ENCODE results near the gene ERAL1. TPM values are rescaled to one million over a fixed set of nuclear protein-coding genes. Genes with fewer than 3 reads are reported as not detected.

The ERAL1 gene
- total RNA-seq = 28.9 and 30.4 TPM in 2 replicates

DNA sequence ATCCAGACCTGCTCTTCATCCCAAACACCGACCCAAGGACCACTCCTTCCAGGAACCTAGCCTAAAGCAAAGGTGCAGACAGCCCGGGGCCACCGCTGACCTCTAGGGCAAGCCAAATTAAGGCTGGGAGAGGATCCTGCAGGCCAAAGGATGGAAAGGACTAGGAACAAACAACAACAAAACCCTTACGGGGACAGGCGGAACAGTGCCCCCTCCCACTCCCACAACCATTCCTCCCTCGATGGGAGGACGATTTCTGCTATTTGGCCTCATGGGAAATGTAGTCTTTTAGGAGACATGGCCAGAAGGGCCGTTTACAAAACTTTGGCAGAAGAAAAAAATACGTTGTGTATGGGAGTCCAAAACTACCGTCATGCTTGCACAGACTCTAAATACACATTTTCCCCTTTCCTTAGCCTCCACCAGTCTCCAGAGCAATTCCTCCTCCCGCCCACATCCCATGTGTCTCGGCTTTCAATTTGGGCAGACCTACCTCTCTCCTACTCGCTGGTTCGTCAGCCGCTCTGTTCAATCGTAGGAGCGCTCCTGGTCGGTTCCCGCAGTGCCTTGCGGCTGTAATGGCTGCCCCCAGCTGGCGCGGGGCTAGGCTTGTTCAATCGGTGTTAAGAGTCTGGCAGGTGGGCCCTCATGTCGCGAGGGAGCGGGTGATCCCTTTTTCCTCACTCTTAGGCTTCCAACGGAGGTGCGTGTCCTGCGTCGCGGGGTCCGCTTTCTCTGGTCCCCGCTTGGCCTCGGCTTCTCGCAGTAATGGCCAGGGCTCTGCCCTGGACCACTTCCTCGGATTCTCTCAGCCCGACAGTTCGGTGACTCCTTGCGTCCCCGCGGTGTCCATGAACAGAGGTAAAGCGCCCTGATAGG lies at the start of gene ERAL1:
ERAL1 (plus strand) TSS at position 560 of the 879 bp plus-strand sequence; CDS start at position 579, 19 bp downstream.
- H3K4me1 ChIP-seq (ENCODE audit: insufficient read depth, low read length) = peaks cover 12% of the 10 kb centered on the region

DNA sequence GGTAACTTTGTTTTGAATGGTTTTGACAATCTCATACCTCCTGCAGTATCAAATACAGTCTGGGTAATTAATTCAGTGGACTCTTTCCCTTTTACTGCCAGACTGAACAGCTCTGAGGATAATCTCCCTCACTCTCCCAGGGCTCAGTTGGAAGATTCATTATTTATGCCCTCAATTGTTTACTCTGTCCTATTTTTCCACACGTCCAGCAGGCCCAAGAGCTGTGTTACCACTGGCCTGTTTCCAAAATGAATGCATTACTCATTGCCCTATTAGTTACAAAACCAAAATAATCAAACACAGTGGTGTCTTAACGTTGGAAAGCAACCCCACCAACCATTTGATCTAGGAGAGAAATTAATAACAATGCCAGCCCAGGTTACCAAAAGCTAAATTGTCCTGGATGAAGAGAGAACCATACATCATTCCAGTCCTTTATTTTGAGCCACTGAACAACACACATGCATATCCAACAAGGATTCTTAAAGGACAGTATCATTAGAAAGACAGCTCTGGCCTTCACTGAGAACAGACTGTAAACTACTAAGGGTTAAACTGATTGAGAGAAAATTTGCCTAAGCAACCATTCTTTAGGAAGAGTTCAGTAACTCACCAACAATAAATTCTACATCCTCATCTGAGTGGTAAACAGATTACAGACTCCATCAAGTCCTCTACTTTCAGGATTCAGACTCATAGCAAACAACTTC lies 46.7 kb upstream of the ERAL1 start:
- Histone ChIP-seq H3K4me2 (ENCODE audit: insufficient read depth, low read length) (peak overlapping the region; percentile 70), H3K9me3 (ENCODE audit: low read depth, low read length) (no peaks in the 10 kb centered on the region), H3K27ac (ENCODE audit: low read depth, low read length) (peak overlapping the region; percentile 87), H3K4me3 (ENCODE audit: insufficient read depth, low read length) (no peak overlapping the region), H3K36me3 (ENCODE audit: insufficient read depth, low read length) (peaks cover 3% of the 10 kb centered on the region), H4K20me1 (ENCODE audit: insufficient read depth, low read length) (peaks cover 18% of the 10 kb centered on the region), H3K4me1 (ENCODE audit: insufficient read depth, low read length) (peaks cover 34% of the 10 kb centered on the region), H2AFZ (ENCODE audit: low read length) (no peak overlapping the region), H3K79me2 (ENCODE audit: insufficient read depth, low read length) (peaks cover 66% of the 10 kb centered on the region), H3K27me3 (ENCODE audit: insufficient read depth, low read length) (no peaks in the 10 kb centered on the region)
- peak; percentile 92 for DNase-seq (ENCODE audit: insufficient read length, low spot score, missing footprints)
- TF ChIP-seq, protein P1, sequence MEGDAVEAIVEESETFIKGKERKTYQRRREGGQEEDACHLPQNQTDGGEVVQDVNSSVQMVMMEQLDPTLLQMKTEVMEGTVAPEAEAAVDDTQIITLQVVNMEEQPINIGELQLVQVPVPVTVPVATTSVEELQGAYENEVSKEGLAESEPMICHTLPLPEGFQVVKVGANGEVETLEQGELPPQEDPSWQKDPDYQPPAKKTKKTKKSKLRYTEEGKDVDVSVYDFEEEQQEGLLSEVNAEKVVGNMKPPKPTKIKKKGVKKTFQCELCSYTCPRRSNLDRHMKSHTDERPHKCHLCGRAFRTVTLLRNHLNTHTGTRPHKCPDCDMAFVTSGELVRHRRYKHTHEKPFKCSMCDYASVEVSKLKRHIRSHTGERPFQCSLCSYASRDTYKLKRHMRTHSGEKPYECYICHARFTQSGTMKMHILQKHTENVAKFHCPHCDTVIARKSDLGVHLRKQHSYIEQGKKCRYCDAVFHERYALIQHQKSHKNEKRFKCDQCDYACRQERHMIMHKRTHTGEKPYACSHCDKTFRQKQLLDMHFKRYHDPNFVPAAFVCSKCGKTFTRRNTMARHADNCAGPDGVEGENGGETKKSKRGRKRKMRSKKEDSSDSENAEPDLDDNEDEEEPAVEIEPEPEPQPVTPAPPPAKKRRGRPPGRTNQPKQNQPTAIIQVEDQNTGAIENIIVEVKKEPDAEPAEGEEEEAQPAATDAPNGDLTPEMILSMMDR (IDR thresholded peaks at IDR 0.05; ENCODE audit: extremely low read depth, low read depth, low read length) = no peak

More for the DNA sequence above, at the start of gene ERAL1:
- H2AFZ ChIP-seq (ENCODE audit: low read length) = peak within 1 kb of the TSS; percentile 99
- H3K9me3 ChIP-seq (ENCODE audit: low read depth, low read length) = no peaks in the 10 kb centered on the region
- no peaks in the 10 kb centered on the region for H3K27me3 ChIP-seq (ENCODE audit: insufficient read depth, low read length)
- TF ChIP-seq, protein P1 (IDR thresholded peaks at IDR 0.05; ENCODE audit: extremely low read depth, low read depth, low read length) = no peak
- peak; percentile 96 for DNase-seq (ENCODE audit: insufficient read length, low spot score, missing footprints)
- peak within 1 kb of the TSS; percentile 100 for H3K4me3 ChIP-seq (ENCODE audit: insufficient read depth, low read length)
- peak within 1 kb of the TSS; percentile 100 for H3K4me2 ChIP-seq (ENCODE audit: insufficient read depth, low read length)
- peak within 1 kb of the TSS; percentile 86 for H3K27ac ChIP-seq (ENCODE audit: low read depth, low read length)
- H3K79me2 ChIP-seq (ENCODE audit: insufficient read depth, low read length) = peaks cover 14% of the 10 kb centered on the region
- peaks cover 15% of the 10 kb centered on the region for H3K36me3 ChIP-seq (ENCODE audit: insufficient read depth, low read length)
- H4K20me1 ChIP-seq (ENCODE audit: insufficient read depth, low read length) = no peaks in the 10 kb centered on the region

DNA sequence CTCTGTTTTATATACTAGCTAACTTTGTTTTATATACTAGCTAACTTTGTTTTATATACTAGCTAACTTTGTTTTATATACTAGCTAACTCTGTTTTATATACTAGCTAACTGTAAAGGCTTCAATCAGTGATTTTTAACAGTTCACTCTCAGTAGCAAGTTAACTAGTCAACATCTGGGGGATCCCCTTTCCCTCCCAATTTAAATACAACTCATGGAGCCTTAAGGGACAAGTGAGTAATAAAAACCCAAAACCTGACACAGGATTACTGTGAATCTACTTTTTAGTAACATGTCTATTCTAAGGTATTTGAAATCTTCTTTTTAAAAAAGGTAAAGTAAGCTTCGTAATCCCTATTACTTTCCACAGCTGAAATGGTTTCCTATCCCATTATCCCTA lies 44.4 kb upstream of the ERAL1 start:
- Histone ChIP-seq H3K4me3 (ENCODE audit: insufficient read depth, low read length) (no peak overlapping the region), H3K36me3 (ENCODE audit: insufficient read depth, low read length) (peaks cover 3% of the 10 kb centered on the region), H3K27me3 (ENCODE audit: insufficient read depth, low read length) (no peaks in the 10 kb centered on the region), H3K27ac (ENCODE audit: low read depth, low read length) (no peak overlapping the region), H3K4me1 (ENCODE audit: insufficient read depth, low read length) (peaks cover 35% of the 10 kb centered on the region), H4K20me1 (ENCODE audit: insufficient read depth, low read length) (peaks cover 18% of the 10 kb centered on the region), H2AFZ (ENCODE audit: low read length) (no peak overlapping the region), H3K4me2 (ENCODE audit: insufficient read depth, low read length) (no peak overlapping the region), H3K9me3 (ENCODE audit: low read depth, low read length) (no peaks in the 10 kb centered on the region), H3K79me2 (ENCODE audit: insufficient read depth, low read length) (peaks cover 61% of the 10 kb centered on the region)
- TF ChIP-seq, protein P1 (IDR thresholded peaks at IDR 0.05; ENCODE audit: extremely low read depth, low read depth, low read length) = no peak
- DNase-seq (ENCODE audit: insufficient read length, low spot score, missing footprints) = no peak

All from osteoblast (primary cell).